Gastroesophageal sphincter (tissue), 4 donors: Measurements from ENCODE around the gene PYCARD. TPM values are rescaled to one million over a fixed set of nuclear protein-coding genes. Genes with fewer than 3 reads are reported as not detected.

Experiments used
- ATAC-seq: fragments of 150-250 bp; one replicate; pipeline ENCODE4 v1.9.1; 2016; ENCODE audit warnings: mild to moderate bottlenecking, moderate library complexity
- H3K27ac ChIP-seq, 4 donors: fragments of 200-600 bp; sonication (generic) in 3 of 4; 1 replicate in 3 of 4; 2 replicates in 1 of 4; pipeline ENCODE4 v1.5.1; 2016 to 2019
- H3K27me3 ChIP-seq: fragments of 200-600 bp; sonication (generic); one replicate; pipeline ENCODE4 v1.5.1; 2019
- H3K36me3 ChIP-seq, 2 donors: fragments of 200-600 bp; sonication (generic); one replicate each; pipeline ENCODE4 v1.5.1; 2019; ENCODE audit warnings: control low read depth in 1 of 2
- H3K4me1 ChIP-seq, 3 donors: fragments of 200-600 bp; sonication (generic); 1 replicate in 2 of 3; 2 replicates in 1 of 3; pipeline ENCODE4 v1.5.1; 2016 to 2019; ENCODE audit warnings: control low read depth in 2 of 3
- H3K4me3 ChIP-seq, 2 donors: fragments of 200-600 bp; sonication (generic); one replicate each; pipeline ENCODE4 v1.5.1; 2019; ENCODE audit warnings: mild to moderate bottlenecking in 1 of 2, moderate library complexity in 1 of 2
- H3K9me3 ChIP-seq, 3 donors: fragments of 200-600 bp; sonication (generic); one replicate each; pipeline ENCODE4 v1.5.1; 2017 to 2019; ENCODE audit warnings: control low read depth in 2 of 3
- CTCF ChIP-seq, 4 experiments: fragments of 200-600 bp in 2 of 4; fragments of 450-650 bp in 2 of 4; sonication (generic) in 1 of 4; IDR thresholded peaks; one replicate each; pipeline ENCODE4 v1.5.1; 2017 to 2019; ENCODE audit warnings: antibody characterized with exemption in 4 of 4, mild to moderate bottlenecking in 2 of 4, moderate library complexity in 2 of 4
- EP300 ChIP-seq: sonication (generic); formaldehyde crosslinking; IDR thresholded peaks from one replicate; pipeline ENCODE4 v1.6.1; 2017; ENCODE audit warnings: antibody characterized with exemption, mild to moderate bottlenecking
- POLR2A ChIP-seq, 2 donors: fragments of 450-650 bp; IDR thresholded peaks; one replicate each; pipeline ENCODE4 v1.6.1; 2017; ENCODE audit warnings: antibody characterized with exemption in 2 of 2, mild to moderate bottlenecking in 2 of 2, moderate library complexity in 1 of 2
- POLR2AphosphoS5 ChIP-seq: sonication (generic); formaldehyde crosslinking; IDR thresholded peaks from one replicate; pipeline ENCODE4 v1.6.1; 2017; ENCODE audit warnings: antibody characterized with exemption
- WGBS, 2 donors: methylation state at CpG; one replicate each; pipeline ENCODE4 v1.1.5; 2018; ENCODE audit warnings: low coverage in 1 of 2; 5-methylcytosine and 5-hydroxymethylcytosine counted together
- total RNA-seq, 4 donors: library from RNA; depleted of rRNA; stranded (reverse); fragments of >200 nt; gene quantifications; one replicate each; pipeline ENCODE4 v1.1.0, GENCODE V29; 2016

The PYCARD gene
- total RNA-seq, 4 donors from 2014 or later: 3.9 to 21.8 (median 11.3) TPM

- H3K9me3 ChIP-seq: no peaks in the 10 kb centered on the region
- 79 to 80% methylated on average over 2 of the region's 2 CpGs for WGBS, 2 donors
- H3K4me1 ChIP-seq: no peaks in the 10 kb centered on the region
- TF ChIP-seq POLR2AphosphoS5 (no peak), CTCF (IDR thresholded peaks at IDR 0.05) (no peak), POLR2A (IDR thresholded peaks at IDR 0.05) (no peak), EP300 (no peak)
- H3K4me3 ChIP-seq: no peak overlapping the region
- no peaks in the 10 kb centered on the region for H3K27me3 ChIP-seq
- ATAC-seq: no peak
- no peak overlapping the region for H3K27ac ChIP-seq
- peaks cover 20 to 98% of the 10 kb centered on the region in 2 donors for H3K36me3 ChIP-seq
Observed at GRCh38 chr16:31193874-31194273, 8.7 kb downstream of the PYCARD start.

DNA sequence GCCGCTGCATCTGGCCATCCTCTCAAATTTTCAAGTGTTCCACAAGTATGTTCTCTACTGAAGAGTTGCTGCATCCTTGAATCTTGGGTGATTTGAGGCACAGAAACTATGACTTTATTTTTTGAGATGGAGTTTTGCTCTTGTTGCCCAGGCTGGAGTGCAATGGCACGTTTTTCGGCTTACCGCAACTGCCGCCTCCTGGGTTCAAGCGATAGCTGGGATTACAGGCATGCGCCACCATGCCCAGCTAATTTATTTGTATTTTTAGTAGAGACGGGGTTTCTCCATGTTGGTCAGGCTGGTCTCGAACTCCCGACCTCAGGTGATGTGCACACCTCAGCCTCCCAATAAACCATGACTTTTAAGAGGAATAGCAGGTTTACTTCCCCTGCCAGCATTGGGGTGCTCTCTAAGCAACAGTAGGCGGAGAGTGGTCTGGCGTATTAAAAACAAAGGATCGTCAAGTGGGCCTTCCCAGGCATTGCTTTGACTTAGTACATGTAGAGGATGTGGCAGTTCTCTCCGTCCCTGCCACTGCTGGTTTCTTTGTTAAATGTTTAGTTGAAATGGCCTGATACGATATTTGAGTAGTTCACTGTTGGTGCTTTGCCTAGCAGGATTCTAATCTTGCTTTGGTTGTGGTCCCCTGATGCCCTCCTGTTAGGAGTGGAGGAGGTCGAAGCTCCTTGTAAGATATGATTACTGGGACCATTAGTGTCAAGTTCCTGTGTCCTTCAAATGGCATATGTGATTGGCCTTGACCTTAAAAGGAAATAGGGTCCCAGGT, 9.5 kb downstream of the PYCARD start:
- no peak overlapping the region for H3K4me3 ChIP-seq
- WGBS, 2 donors: 82 to 86% methylated on average over 5 to 10 of the region's 16 CpGs
- no peaks in the 10 kb centered on the region for H3K4me1 ChIP-seq
- H3K9me3 ChIP-seq: no peaks in the 10 kb centered on the region
- no peaks in the 10 kb centered on the region for H3K27me3 ChIP-seq
- no peak overlapping the region for H3K27ac ChIP-seq
- peaks cover 21 to 100% of the 10 kb centered on the region in 2 donors for H3K36me3 ChIP-seq
- TF ChIP-seq POLR2A (IDR thresholded peaks at IDR 0.05): no peak
- TF ChIP-seq CTCF (IDR thresholded peaks at IDR 0.05): no peak
- TF ChIP-seq EP300: no peak
- no peak for TF ChIP-seq POLR2AphosphoS5
- ATAC-seq: no peak

DNA sequence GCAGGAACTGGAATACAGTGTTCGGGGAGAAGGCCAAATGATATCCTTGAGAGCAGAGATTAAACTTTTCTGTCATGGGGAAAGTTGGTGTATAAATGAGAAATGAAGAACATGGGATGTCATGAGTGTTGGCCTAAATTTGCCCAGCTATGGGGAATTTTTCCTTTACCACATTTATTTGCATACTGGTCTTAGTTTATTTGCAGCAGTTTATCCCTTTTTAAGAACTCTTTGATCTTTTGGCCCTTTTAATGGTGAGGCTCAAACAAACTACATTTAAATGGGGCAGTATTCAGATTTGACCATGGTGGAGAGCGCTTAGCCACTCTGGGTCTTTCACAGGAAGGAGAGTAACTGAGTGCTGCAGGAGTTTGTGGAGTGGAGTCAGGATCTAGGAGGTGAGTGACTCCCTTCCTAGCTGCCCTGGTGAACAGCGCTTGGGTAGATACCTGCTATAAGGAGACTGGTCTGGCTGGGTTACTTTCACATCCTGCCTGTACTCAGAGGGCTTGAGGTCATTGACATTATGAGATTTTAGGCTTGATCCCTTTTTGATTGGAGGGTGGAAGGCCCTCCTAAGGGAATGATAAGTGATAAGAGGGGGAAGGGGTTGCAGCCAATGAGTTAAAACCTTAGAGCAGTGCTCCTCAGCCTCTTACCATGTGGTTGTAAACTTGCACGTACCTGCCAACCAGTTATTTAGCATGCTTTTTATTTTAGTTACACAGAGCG, 10.7 kb downstream of the PYCARD start:
- peaks cover 21 to 100% of the 10 kb centered on the region in 2 donors for H3K36me3 ChIP-seq
- H3K4me3 ChIP-seq: no peak overlapping the region
- H3K27me3 ChIP-seq: no peaks in the 10 kb centered on the region
- TF ChIP-seq POLR2A (IDR thresholded peaks at IDR 0.05): no peak
- no peak for TF ChIP-seq CTCF (IDR thresholded peaks at IDR 0.05)
- TF ChIP-seq POLR2AphosphoS5: no peak
- TF ChIP-seq EP300: no peak
- WGBS, 2 donors: 59 to 79% methylated on average over 2 to 5 of the region's 5 CpGs
- H3K4me1 ChIP-seq: peaks cover 0 to 7% (median 0%) of the 10 kb centered on the region in 3 donors
- H3K9me3 ChIP-seq: no peaks in the 10 kb centered on the region
- H3K27ac ChIP-seq: no peak overlapping the region
- no peak for ATAC-seq

DNA sequence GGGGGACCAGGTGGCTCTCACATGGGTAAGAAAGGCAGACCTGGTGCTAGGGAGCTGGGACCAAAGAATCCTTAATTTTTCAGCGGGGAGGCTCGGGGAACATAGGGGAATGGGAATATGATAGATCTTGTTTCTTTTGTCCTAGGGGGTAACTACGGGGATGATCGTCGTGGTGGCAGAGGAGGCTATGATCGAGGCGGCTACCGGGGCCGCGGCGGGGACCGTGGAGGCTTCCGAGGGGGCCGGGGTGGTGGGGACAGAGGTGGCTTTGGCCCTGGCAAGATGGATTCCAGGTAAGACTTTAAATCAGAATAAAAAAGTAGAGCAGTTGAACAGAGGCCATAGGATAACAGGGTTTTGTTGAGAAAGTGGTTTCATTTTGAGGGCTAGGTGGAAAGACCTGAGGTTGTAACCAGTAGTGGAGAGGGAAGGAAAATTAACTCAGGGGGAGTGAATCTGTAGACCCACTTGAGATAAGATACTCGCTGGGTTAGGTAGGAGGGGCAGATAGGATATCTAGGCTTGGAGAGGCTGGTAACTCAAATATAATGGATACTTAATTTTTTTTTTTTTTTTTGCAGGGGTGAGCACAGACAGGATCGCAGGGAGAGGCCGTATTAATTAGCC, 11.6 kb downstream of the PYCARD start:
- no peaks in the 10 kb centered on the region for H3K27me3 ChIP-seq
- H3K9me3 ChIP-seq: no peaks in the 10 kb centered on the region
- H3K4me1 ChIP-seq: peaks cover 0 to 12% (median 0%) of the 10 kb centered on the region in 3 donors
- TF ChIP-seq EP300: no peak
- no peak overlapping the region for H3K4me3 ChIP-seq
- ATAC-seq: no peak
- H3K27ac ChIP-seq: no peak overlapping the region
- 88 to 89% methylated on average over 11 to 16 of the region's 17 CpGs for WGBS, 2 donors
- peaks cover 21 to 100% of the 10 kb centered on the region in 2 donors for H3K36me3 ChIP-seq

- Histone ChIP-seq H3K27me3 (no peaks in the 10 kb centered on the region), H3K36me3 (peaks cover 28 to 100% of the 10 kb centered on the region in 2 donors), H3K4me3 (no peak overlapping the region), H3K27ac (no peak overlapping the region), H3K4me1 (peaks cover 0 to 21% (median 0%) of the 10 kb centered on the region in 3 donors), H3K9me3 (no peaks in the 10 kb centered on the region)
- no peak for ATAC-seq
- 93 to 94% methylated on average over 9 to 12 of the region's 12 CpGs for WGBS, 2 donors
- TF ChIP-seq POLR2A (IDR thresholded peaks at IDR 0.05): no peak
- no peak for TF ChIP-seq EP300
- TF ChIP-seq CTCF (IDR thresholded peaks at IDR 0.05): no peak
- TF ChIP-seq POLR2AphosphoS5: no peak
Observed at GRCh38 chr16:31190061-31190460, 12.5 kb downstream of the PYCARD start.
